ENCODE measurements around the gene TANC1.

TANC1 gene

DNA sequence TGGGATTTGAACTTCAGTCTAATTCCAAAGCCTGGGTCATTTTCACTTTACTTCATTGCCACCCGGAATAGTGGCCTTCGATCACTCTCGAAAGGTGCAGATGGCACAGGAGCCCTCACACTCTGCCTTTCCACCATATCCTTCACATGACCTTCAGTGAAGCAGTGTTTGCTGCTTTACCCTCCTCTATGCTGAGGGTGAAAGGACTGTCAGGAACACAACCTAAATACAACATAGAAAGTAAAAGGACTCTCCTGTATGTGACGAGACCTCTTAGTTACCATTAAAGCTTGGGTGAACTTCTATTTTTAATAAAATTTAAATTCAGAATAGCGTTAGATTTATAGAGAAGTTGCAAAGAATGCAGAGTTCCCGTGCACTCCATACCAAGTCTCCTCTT lies 148.5 kb downstream of the TANC1 start:
- Histone ChIP-seq H3K79me2 (ENCODE audit: control insufficient read depth, insufficient read depth, low read length, poor library complexity) (no peaks in the 10 kb centered on the region), H3K9ac (ENCODE audit: low read length) (no peak overlapping the region), H3K27ac (ENCODE audit: low read depth, low read length) (no peak overlapping the region), H4K91ac (ENCODE audit: low read depth, low read length) (no peak overlapping the region), H3K79me1 (ENCODE audit: low read length) (no peaks in the 10 kb centered on the region), H3K4ac (ENCODE audit: low read depth, low read length) (no peak overlapping the region), H3K14ac (ENCODE audit: low read length) (no peak overlapping the region), H3K27me3 (ENCODE audit: insufficient read depth, low read length) (no peaks in the 10 kb centered on the region), H3K36me3 (ENCODE audit: control insufficient read depth in 1 of 2, insufficient read depth in 2 of 2, low read length in 2 of 2) (peaks cover 2 to 3% of the 10 kb centered on the region in 2 experiments), H2AK5ac (ENCODE audit: low read length) (no peak overlapping the region), H3K4me2 (ENCODE audit: low read length) (no peak overlapping the region), H2BK12ac (ENCODE audit: low read length) (no peak overlapping the region), H3K4me1 (ENCODE audit: control insufficient read depth in 1 of 2, insufficient read depth in 2 of 2, low read length in 2 of 2) (peaks cover 11 to 16% of the 10 kb centered on the region in 2 experiments), H4K12ac (ENCODE audit: low read depth, low read length) (no peak overlapping the region), H3K4me3 (ENCODE audit: low read depth, low read length) (no peak overlapping the region), H2AFZ (ENCODE audit: insufficient read depth, low read length, poor library complexity) (no peak overlapping the region), H4K8ac (ENCODE audit: low read depth, low read length) (no peak overlapping the region), H2BK5ac (ENCODE audit: low read depth, low read length, poor library complexity) (no peak overlapping the region), H3K9me3 (ENCODE audit: insufficient read depth, low read depth, low read length) (peaks cover 1% of the 10 kb centered on the region), H3K18ac (ENCODE audit: low read length) (no peak overlapping the region), H2BK120ac (ENCODE audit: insufficient read depth, low read length, poor library complexity) (no peak overlapping the region), H3K23ac (ENCODE audit: low read length) (no peak overlapping the region)
- WGBS (ENCODE audit: extremely low coverage, insufficient coverage, insufficient read length): no CpG with 5 or more reads among the region's 6 CpGs
- no peak for DNase-seq

DNA sequence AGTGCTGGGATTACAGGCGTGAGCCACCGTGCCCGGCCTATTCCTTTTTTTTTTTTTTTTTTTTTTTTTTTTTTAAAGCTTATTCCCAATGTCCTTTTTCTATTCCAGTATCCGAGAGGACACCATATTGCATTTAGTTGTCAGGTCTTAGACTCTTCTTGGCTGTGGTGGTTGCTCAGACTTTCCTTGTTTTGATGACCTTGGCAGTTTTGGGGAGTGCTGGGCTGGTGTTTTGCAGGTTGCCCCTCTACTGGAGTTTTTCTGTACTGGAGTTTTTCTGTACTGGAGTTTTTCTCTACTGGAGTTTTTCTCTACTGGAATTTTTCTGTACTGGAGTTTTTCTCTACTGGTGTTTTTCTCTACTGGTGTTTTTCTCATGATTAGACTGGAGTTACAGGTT lies 149.2 kb downstream of the TANC1 start:
- no peak overlapping the region for H2BK120ac ChIP-seq (ENCODE audit: insufficient read depth, low read length, poor library complexity)
- no CpG with 5 or more reads among the region's 4 CpGs for WGBS (ENCODE audit: extremely low coverage, insufficient coverage, insufficient read length)
- no peak overlapping the region for H2AFZ ChIP-seq (ENCODE audit: insufficient read depth, low read length, poor library complexity)
- H3K18ac ChIP-seq (ENCODE audit: low read length): no peak overlapping the region
- peaks cover 1% of the 10 kb centered on the region for H3K9me3 ChIP-seq (ENCODE audit: insufficient read depth, low read depth, low read length)
- H2BK12ac ChIP-seq (ENCODE audit: low read length): no peak overlapping the region
- no peak for DNase-seq
- no peak overlapping the region for H3K9ac ChIP-seq (ENCODE audit: low read length)
- no peak overlapping the region for H4K8ac ChIP-seq (ENCODE audit: low read depth, low read length)
- no peak overlapping the region for H3K4me2 ChIP-seq (ENCODE audit: low read length)
- H3K4ac ChIP-seq (ENCODE audit: low read depth, low read length): no peak overlapping the region
- H3K14ac ChIP-seq (ENCODE audit: low read length): no peak overlapping the region
- peaks cover 0 to 3% of the 10 kb centered on the region in 2 experiments for H3K36me3 ChIP-seq (ENCODE audit: control insufficient read depth in 1 of 2, insufficient read depth in 2 of 2, low read length in 2 of 2)
- H4K91ac ChIP-seq (ENCODE audit: low read depth, low read length): no peak overlapping the region
- no peaks in the 10 kb centered on the region for H3K79me1 ChIP-seq (ENCODE audit: low read length)
- H3K4me3 ChIP-seq (ENCODE audit: low read depth, low read length): no peak overlapping the region
- no peaks in the 10 kb centered on the region for H3K79me2 ChIP-seq (ENCODE audit: control insufficient read depth, insufficient read depth, low read length, poor library complexity)
- peaks cover 11 to 16% of the 10 kb centered on the region in 2 experiments for H3K4me1 ChIP-seq (ENCODE audit: control insufficient read depth in 1 of 2, insufficient read depth in 2 of 2, low read length in 2 of 2)
- no peak overlapping the region for H2BK5ac ChIP-seq (ENCODE audit: low read depth, low read length, poor library complexity)
- no peak overlapping the region for H4K12ac ChIP-seq (ENCODE audit: low read depth, low read length)
- no peaks in the 10 kb centered on the region for H3K27me3 ChIP-seq (ENCODE audit: insufficient read depth, low read length)
- H2AK5ac ChIP-seq (ENCODE audit: low read length): no peak overlapping the region
- H3K27ac ChIP-seq (ENCODE audit: low read depth, low read length): no peak overlapping the region
- no peak overlapping the region for H3K23ac ChIP-seq (ENCODE audit: low read length)

DNA sequence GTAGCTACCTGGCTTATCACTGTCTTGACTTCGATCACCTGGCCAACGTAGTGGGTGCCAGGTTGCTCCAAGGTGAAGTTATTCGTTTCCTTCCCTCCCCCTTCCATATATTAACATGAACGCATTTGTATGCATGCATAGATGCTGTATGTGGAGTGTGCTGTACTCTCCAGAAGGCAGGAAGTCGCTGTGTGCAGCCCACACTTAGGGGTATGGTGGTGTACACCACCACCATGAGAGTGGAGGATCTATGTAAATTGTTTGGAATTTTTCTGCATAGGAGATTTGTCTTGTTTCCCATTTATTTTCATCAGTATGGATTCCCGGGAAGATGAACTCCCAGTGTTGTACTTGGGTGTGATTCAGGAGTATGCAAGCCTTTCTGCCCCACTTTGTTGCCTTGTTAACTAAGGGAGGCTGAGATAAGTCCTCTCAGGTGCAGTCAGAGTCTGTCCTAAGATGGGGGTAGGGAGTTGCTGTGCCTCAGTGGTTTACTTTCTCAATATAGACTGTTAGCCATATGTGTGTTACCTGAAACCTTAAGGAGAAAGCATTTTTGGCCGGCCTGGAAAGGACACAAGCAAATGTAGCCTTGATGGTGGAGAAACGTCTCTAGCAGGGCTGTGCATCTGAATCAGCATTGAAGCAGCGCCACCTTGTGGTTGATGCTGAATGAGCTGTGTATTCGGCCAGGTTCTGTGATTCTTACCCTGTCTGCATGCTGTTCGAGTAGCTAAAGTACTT lies 149.8 kb downstream of the TANC1 start:
- H3K18ac ChIP-seq (ENCODE audit: low read length): no peak overlapping the region
- WGBS (ENCODE audit: extremely low coverage, insufficient coverage, insufficient read length): no CpG with 5 or more reads among the region's 11 CpGs
- no peak overlapping the region for H3K14ac ChIP-seq (ENCODE audit: low read length)
- H4K91ac ChIP-seq (ENCODE audit: low read depth, low read length): no peak overlapping the region
- H3K79me2 ChIP-seq (ENCODE audit: control insufficient read depth, insufficient read depth, low read length, poor library complexity): no peaks in the 10 kb centered on the region
- H3K4me1 ChIP-seq (ENCODE audit: control insufficient read depth in 1 of 2, insufficient read depth in 2 of 2, low read length in 2 of 2): peaks cover 11 to 18% of the 10 kb centered on the region in 2 experiments
- no peak overlapping the region for H2AFZ ChIP-seq (ENCODE audit: insufficient read depth, low read length, poor library complexity)
- H4K8ac ChIP-seq (ENCODE audit: low read depth, low read length): no peak overlapping the region
- no peak overlapping the region for H2BK120ac ChIP-seq (ENCODE audit: insufficient read depth, low read length, poor library complexity)
- no peak overlapping the region for H3K4ac ChIP-seq (ENCODE audit: low read depth, low read length)
- no peak overlapping the region for H2BK5ac ChIP-seq (ENCODE audit: low read depth, low read length, poor library complexity)
- H3K27me3 ChIP-seq (ENCODE audit: insufficient read depth, low read length): no peaks in the 10 kb centered on the region
- no peak overlapping the region for H3K4me2 ChIP-seq (ENCODE audit: low read length)
- no peak overlapping the region for H3K23ac ChIP-seq (ENCODE audit: low read length)
- H3K36me3 ChIP-seq (ENCODE audit: control insufficient read depth in 1 of 2, insufficient read depth in 2 of 2, low read length in 2 of 2): peaks cover 0 to 3% of the 10 kb centered on the region in 2 experiments
- no peak overlapping the region for H2BK12ac ChIP-seq (ENCODE audit: low read length)
- H3K27ac ChIP-seq (ENCODE audit: low read depth, low read length): no peak overlapping the region
- H3K4me3 ChIP-seq (ENCODE audit: low read depth, low read length): no peak overlapping the region
- DNase-seq: peak; percentile 77 to 96
- peaks cover 1% of the 10 kb centered on the region for H3K9me3 ChIP-seq (ENCODE audit: insufficient read depth, low read depth, low read length)
- no peak overlapping the region for H4K12ac ChIP-seq (ENCODE audit: low read depth, low read length)
- peaks cover 1% of the 10 kb centered on the region for H3K79me1 ChIP-seq (ENCODE audit: low read length)
- no peak overlapping the region for H2AK5ac ChIP-seq (ENCODE audit: low read length)
- H3K9ac ChIP-seq (ENCODE audit: low read length): peak overlapping the region; percentile 30

DNA sequence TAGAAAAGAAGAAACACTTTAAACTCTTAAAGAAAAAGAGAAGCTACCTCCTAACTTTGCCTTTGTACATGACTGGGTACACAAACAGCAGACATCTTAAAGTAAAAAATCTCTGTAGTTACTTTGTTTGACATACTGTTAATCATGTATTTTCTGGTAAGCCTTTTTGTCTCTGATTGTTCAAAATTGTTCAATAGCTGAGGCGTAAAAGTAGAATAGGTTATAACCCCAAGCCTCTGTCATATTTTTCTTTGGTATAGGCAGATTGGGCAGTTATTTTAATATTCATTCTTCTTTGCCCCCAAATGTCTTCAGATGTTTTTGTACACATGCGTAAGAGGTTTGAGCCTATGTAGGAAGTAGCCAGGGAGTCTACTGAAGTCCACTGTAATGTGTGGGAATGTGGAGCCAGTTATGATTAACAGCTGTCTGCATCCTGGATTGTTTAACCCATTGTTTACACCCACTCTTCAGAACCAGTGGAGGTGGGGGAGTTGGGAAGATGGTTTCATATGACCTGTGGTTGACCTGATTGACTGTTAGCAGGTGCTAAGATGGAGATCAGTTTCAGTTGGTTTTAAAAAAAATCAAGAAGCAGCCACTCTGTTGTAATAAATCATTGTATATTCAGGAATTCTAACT lies 150.5 kb downstream of the TANC1 start:
- H2AFZ ChIP-seq (ENCODE audit: insufficient read depth, low read length, poor library complexity): no peak overlapping the region
- no peak overlapping the region for H3K4me3 ChIP-seq (ENCODE audit: low read depth, low read length)
- H3K4ac ChIP-seq (ENCODE audit: low read depth, low read length): no peak overlapping the region
- H4K8ac ChIP-seq (ENCODE audit: low read depth, low read length): no peak overlapping the region
- H3K4me2 ChIP-seq (ENCODE audit: low read length): peak overlapping the region; percentile 26
- peaks cover 5% of the 10 kb centered on the region for H3K79me1 ChIP-seq (ENCODE audit: low read length)
- WGBS (ENCODE audit: extremely low coverage, insufficient coverage, insufficient read length): no CpG with 5 or more reads among the region's 2 CpGs
- no peak overlapping the region for H3K23ac ChIP-seq (ENCODE audit: low read length)
- H3K27me3 ChIP-seq (ENCODE audit: insufficient read depth, low read length): no peaks in the 10 kb centered on the region
- H2BK120ac ChIP-seq (ENCODE audit: insufficient read depth, low read length, poor library complexity): no peak overlapping the region
- H4K91ac ChIP-seq (ENCODE audit: low read depth, low read length): no peak overlapping the region
- H2BK12ac ChIP-seq (ENCODE audit: low read length): no peak overlapping the region
- H3K14ac ChIP-seq (ENCODE audit: low read length): no peak overlapping the region
- H3K27ac ChIP-seq (ENCODE audit: low read depth, low read length): no peak overlapping the region
- DNase-seq: no peak
- H2AK5ac ChIP-seq (ENCODE audit: low read length): no peak overlapping the region
- no peak overlapping the region for H4K12ac ChIP-seq (ENCODE audit: low read depth, low read length)
- H3K18ac ChIP-seq (ENCODE audit: low read length): no peak overlapping the region
- H3K36me3 ChIP-seq (ENCODE audit: control insufficient read depth in 1 of 2, insufficient read depth in 2 of 2, low read length in 2 of 2): peaks cover 0 to 3% of the 10 kb centered on the region in 2 experiments
- H3K9ac ChIP-seq (ENCODE audit: low read length): no peak overlapping the region
- H2BK5ac ChIP-seq (ENCODE audit: low read depth, low read length, poor library complexity): no peak overlapping the region
- peaks cover 14 to 22% of the 10 kb centered on the region in 2 experiments for H3K4me1 ChIP-seq (ENCODE audit: control insufficient read depth in 1 of 2, insufficient read depth in 2 of 2, low read length in 2 of 2)
- H3K79me2 ChIP-seq (ENCODE audit: control insufficient read depth, insufficient read depth, low read length, poor library complexity): peaks cover 1% of the 10 kb centered on the region
- H3K9me3 ChIP-seq (ENCODE audit: insufficient read depth, low read depth, low read length): peaks cover 1% of the 10 kb centered on the region

Measured in trophoblast cell (in vitro differentiated cells and primary cell).